ENCODE data around the gene PES1. TPM values are rescaled to one million over a fixed set of nuclear protein-coding genes. Genes with fewer than 3 reads are reported as not detected.
A peak's percentile ranks its signal among the peaks of the same experiment; 100 is the strongest.
"Not testable (repeated sequence)": the region's sequence is repeated elsewhere in the genome, so short reads cannot be mapped to it uniquely, and the experiment has no call there.

Gene PES1
- total RNA-seq, 4 donors from 2014 or later: 28.2 to 55.7 (median 42.9) TPM

- intact Hi-C loops (cut with DNase I): no loop called here
Measured at GRCh38 chr22:30600921-30601320, 9.2 kb upstream of the PES1 start.

GRCh38 chr22:30598986-30599385 is 7.3 kb upstream of the PES1 start:
- DNase-seq (ENCODE audit: extremely low spot score): no peak
- H3K36me3 ChIP-seq: no peaks in the 10 kb centered on the region
- 79% methylated on average over 3 of the region's 3 CpGs for WGBS
- no peaks in the 10 kb centered on the region for H3K4me1 ChIP-seq
- no peak overlapping the region for H3K27ac ChIP-seq (replicated peaks in 1 of 4)
- no peaks in the 10 kb centered on the region for H3K9me3 ChIP-seq
- TF ChIP-seq POLR2AphosphoS5 (IDR thresholded peaks at IDR 0.05): no peak
- TF ChIP-seq CTCF (IDR thresholded peaks at IDR 0.05): no peak
- no peak for TF ChIP-seq POLR2A (IDR thresholded peaks at IDR 0.05; ENCODE audit: low read depth)
- no peak for TF ChIP-seq EP300 (IDR thresholded peaks at IDR 0.05)
- peaks cover 0 to 4% (median 0%) of the 10 kb centered on the region in 4 donors for H3K27me3 ChIP-seq
- intact Hi-C loops (cut with DNase I): no loop called here
- no peak overlapping the region for H3K4me3 ChIP-seq

More at GRCh38 chr22:30600921-30601320, 9.2 kb upstream of the PES1 start:
- no peak overlapping the region for H3K4me3 ChIP-seq
- 63% methylated on average over 3 of the region's 3 CpGs for WGBS
- DNase-seq (ENCODE audit: extremely low spot score): no peak
- no peaks in the 10 kb centered on the region for H3K9me3 ChIP-seq
- H3K27me3 ChIP-seq: no peaks in the 10 kb centered on the region
- H3K36me3 ChIP-seq: no peaks in the 10 kb centered on the region
- TF ChIP-seq POLR2AphosphoS5 (IDR thresholded peaks at IDR 0.05) (no peak), POLR2A (IDR thresholded peaks at IDR 0.05; ENCODE audit: low read depth) (no peak), CTCF (IDR thresholded peaks at IDR 0.05) (no peak), EP300 (IDR thresholded peaks at IDR 0.05) (no peak)
- peaks cover 4 to 10% (median 9%) of the 10 kb centered on the region in 4 donors for H3K4me1 ChIP-seq
- H3K27ac ChIP-seq (replicated peaks in 1 of 4): no peak overlapping the region

GRCh38 chr22:30596886-30597285 is 5.2 kb upstream of the PES1 start:
- DNase-seq (ENCODE audit: extremely low spot score): no peak
- H3K27ac ChIP-seq (replicated peaks in 1 of 4): no peak overlapping the region
- no peaks in the 10 kb centered on the region for H3K36me3 ChIP-seq
- intact Hi-C loops (cut with DNase I): no loop called here
- peaks cover 0 to 6% (median 0%) of the 10 kb centered on the region in 4 donors for H3K27me3 ChIP-seq
- 98% methylated on average over 11 of the region's 29 CpGs for WGBS
- TF ChIP-seq POLR2A (IDR thresholded peaks at IDR 0.05; ENCODE audit: low read depth) (no peak), POLR2AphosphoS5 (IDR thresholded peaks at IDR 0.05) (no peak), EP300 (IDR thresholded peaks at IDR 0.05) (no peak), CTCF (IDR thresholded peaks at IDR 0.05) (no peak)
- no peak overlapping the region for H3K4me3 ChIP-seq
- H3K4me1 ChIP-seq: peaks cover 0 to 6% (median 5%) of the 10 kb centered on the region in 4 donors
- no peaks in the 10 kb centered on the region for H3K9me3 ChIP-seq

- no peaks in the 10 kb centered on the region for H3K36me3 ChIP-seq
Measured at GRCh38 chr22:30596199-30596598, 4.5 kb upstream of the PES1 start.

GRCh38 chr22:30592360-30592713 is 627 bp upstream of the PES1 start:
- H3K4me3 ChIP-seq: peak overlapping the region; percentile 72 to 85 (median 76)
- H3K9me3 ChIP-seq; H3K27me3 ChIP-seq; intact Hi-C loops (cut with DNase I); DNase-seq (ENCODE audit: extremely low spot score): not testable (repeated sequence)
- peaks cover 15 to 25% (median 22%) of the 10 kb centered on the region in 4 donors for H3K4me1 ChIP-seq
- peaks cover 17 to 25% (median 19%) of the 10 kb centered on the region in 4 donors for H3K36me3 ChIP-seq
- WGBS: 41% methylated on average over 18 of the region's 18 CpGs
- H3K27ac ChIP-seq (replicated peaks in 1 of 4): peak overlapping the region in 3 of 4 donors; percentile 77 to 84 (median 84)

More at GRCh38 chr22:30596199-30596598, 4.5 kb upstream of the PES1 start:
- H3K27ac ChIP-seq (replicated peaks in 1 of 4): no peak overlapping the region
- no peak for DNase-seq (ENCODE audit: extremely low spot score)
- TF ChIP-seq CTCF (IDR thresholded peaks at IDR 0.05): no peak
- no peak for TF ChIP-seq EP300 (IDR thresholded peaks at IDR 0.05)
- TF ChIP-seq POLR2A (IDR thresholded peaks at IDR 0.05; ENCODE audit: low read depth): no peak
- TF ChIP-seq POLR2AphosphoS5 (IDR thresholded peaks at IDR 0.05): no peak
- H3K9me3 ChIP-seq: no peaks in the 10 kb centered on the region
- H3K27me3 ChIP-seq: peaks cover 0 to 6% (median 0%) of the 10 kb centered on the region in 4 donors
- WGBS: 64% methylated on average over 2 of the region's 2 CpGs
- no peak overlapping the region for H3K4me3 ChIP-seq
- intact Hi-C loops (cut with DNase I): no loop called here
- peaks cover 0 to 8% (median 6%) of the 10 kb centered on the region in 4 donors for H3K4me1 ChIP-seq

Data from esophagus muscularis mucosa (tissue), 4 donors.